Measurements from ENCODE around the gene UQCRH.

DNA sequence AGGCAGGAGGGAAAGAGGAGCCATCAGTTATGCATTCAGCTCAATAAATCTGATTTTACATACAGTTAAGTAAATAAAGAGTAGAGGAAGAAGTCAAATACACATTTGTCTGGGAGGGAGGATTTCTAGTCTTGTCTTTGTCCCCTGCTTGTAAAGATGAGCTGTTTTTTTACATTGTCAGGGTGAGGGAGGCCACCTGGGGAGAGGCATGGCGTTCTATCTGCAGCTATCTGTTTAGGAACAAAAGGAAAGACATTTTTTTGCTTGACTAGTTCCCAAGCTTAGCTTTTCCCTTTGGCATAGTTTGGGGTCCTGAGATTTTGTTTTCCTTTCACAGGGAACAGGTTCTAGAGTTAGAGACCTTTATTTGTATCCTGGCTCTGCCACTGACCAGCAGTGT lies 41.0 kb upstream of the UQCRH start:
- TF ChIP-seq, protein P1, sequence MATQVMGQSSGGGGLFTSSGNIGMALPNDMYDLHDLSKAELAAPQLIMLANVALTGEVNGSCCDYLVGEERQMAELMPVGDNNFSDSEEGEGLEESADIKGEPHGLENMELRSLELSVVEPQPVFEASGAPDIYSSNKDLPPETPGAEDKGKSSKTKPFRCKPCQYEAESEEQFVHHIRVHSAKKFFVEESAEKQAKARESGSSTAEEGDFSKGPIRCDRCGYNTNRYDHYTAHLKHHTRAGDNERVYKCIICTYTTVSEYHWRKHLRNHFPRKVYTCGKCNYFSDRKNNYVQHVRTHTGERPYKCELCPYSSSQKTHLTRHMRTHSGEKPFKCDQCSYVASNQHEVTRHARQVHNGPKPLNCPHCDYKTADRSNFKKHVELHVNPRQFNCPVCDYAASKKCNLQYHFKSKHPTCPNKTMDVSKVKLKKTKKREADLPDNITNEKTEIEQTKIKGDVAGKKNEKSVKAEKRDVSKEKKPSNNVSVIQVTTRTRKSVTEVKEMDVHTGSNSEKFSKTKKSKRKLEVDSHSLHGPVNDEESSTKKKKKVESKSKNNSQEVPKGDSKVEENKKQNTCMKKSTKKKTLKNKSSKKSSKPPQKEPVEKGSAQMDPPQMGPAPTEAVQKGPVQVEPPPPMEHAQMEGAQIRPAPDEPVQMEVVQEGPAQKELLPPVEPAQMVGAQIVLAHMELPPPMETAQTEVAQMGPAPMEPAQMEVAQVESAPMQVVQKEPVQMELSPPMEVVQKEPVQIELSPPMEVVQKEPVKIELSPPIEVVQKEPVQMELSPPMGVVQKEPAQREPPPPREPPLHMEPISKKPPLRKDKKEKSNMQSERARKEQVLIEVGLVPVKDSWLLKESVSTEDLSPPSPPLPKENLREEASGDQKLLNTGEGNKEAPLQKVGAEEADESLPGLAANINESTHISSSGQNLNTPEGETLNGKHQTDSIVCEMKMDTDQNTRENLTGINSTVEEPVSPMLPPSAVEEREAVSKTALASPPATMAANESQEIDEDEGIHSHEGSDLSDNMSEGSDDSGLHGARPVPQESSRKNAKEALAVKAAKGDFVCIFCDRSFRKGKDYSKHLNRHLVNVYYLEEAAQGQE (IDR thresholded peaks at IDR 0.05; ENCODE audit: insufficient read depth in 1 of 2, low read depth in 2 of 2, low read length in 2 of 2), result no peak
- TF ChIP-seq POLR2AphosphoS5 (IDR thresholded peaks at IDR 0.05; ENCODE audit: low read depth, low read length) (no peak), TAF1 (IDR thresholded peaks at IDR 0.05; ENCODE audit: borderline replicate concordance, insufficient read depth, low read length) (no peak), FOXP2 (optimal IDR thresholded peaks at IDR 0.05; ENCODE audit: borderline replicate concordance, extremely low read depth, extremely low read length, insufficient read depth) (no peak)

Measured in PFSK-1 (cell line).